Gastrocnemius medialis (tissue), 4 donors: ENCODE data around the gene ROBO1. TPM values are rescaled to one million over a fixed set of nuclear protein-coding genes. Genes with fewer than 3 reads are reported as not detected.
"Not testable (repeated sequence)": the region's sequence is repeated elsewhere in the genome, so short reads cannot be mapped to it uniquely, and the experiment has no call there.

Source experiments
- ATAC-seq, 2 donors: fragments of 150-250 bp; one replicate each; pipeline ENCODE4 v1.9.1; 2016
- DNase-seq, 2 donors: peaks; one replicate each; pipeline ENCODE4 v3.0.0-alpha.2; 2019
- H3K27ac ChIP-seq, 4 donors: fragments of 200-600 bp; sonication (generic); 1 replicate in 1 of 4; 2 replicates in 3 of 4; pipeline ENCODE4 v1.5.1; 2016 to 2018; ENCODE audit warnings: mild to moderate bottlenecking in 2 of 4, moderate library complexity in 1 of 4
- H3K27me3 ChIP-seq, 3 donors: fragments of 200-600 bp; sonication (generic) in 2 of 3; 1 replicate in 1 of 3; 2 replicates in 2 of 3; pipeline versions ENCODE4 v1.5.1 to v1.6.0; 2016 to 2019; ENCODE audit warnings: mild to moderate bottlenecking in 1 of 3, moderate library complexity in 1 of 3
- H3K36me3 ChIP-seq, 2 donors: fragments of 200-600 bp; sonication (generic) in 1 of 2; one replicate each; pipeline ENCODE4 v1.5.1; 2017 to 2018
- H3K4me1 ChIP-seq, 2 donors: fragments of 200-600 bp; sonication (generic) in 1 of 2; one replicate each; pipeline ENCODE4 v1.5.1; 2016 to 2017; ENCODE audit warnings: mild to moderate bottlenecking in 2 of 2
- H3K4me3 ChIP-seq, 4 donors: fragments of 200-600 bp; sonication (generic) in 3 of 4; 1 replicate in 1 of 4; 2 replicates in 3 of 4; pipeline ENCODE4 v1.5.1; 2016 to 2019; ENCODE audit warnings: mild to moderate bottlenecking in 2 of 4
- H3K9me3 ChIP-seq, 3 donors: fragments of 200-600 bp; sonication (generic) in 2 of 3; 1 replicate in 1 of 3; 2 replicates in 2 of 3; pipeline ENCODE4 v1.5.1; 2016 to 2019
- CTCF ChIP-seq, 5 experiments: fragments of 450-650 bp in 3 of 5; fragments of 200-600 bp in 2 of 5; sonication (generic) in 2 of 5; IDR thresholded peaks in 4 of 5; conservative IDR thresholded peaks in 1 of 5; 1 replicate in 4 of 5; 2 replicates in 1 of 5; pipeline ENCODE4 v1.5.1; 2016 to 2019; ENCODE audit warnings: antibody characterized with exemption in 5 of 5, mild to moderate bottlenecking in 3 of 5, moderate library complexity in 3 of 5
- POLR2A ChIP-seq, 2 donors: fragments of 450-650 bp; IDR thresholded peaks; one replicate each; pipeline ENCODE4 v1.6.1; 2017; ENCODE audit warnings: antibody characterized with exemption in 2 of 2, mild to moderate bottlenecking in 2 of 2, moderate library complexity in 2 of 2
- in situ Hi-C, 4 donors: fragments of 200-750 bp; cut with MboI; loops; one replicate each; pipeline versions ENCODE4 v1.15.0 to v1.8.0; 2017; ENCODE audit warnings: low sequenced_read_pairs in 4 of 4
- intact Hi-C: fragments of 100-400 bp; cut with DNase I; formaldehyde crosslinking; loops from one replicate; pipeline ENCODE4 v1.15.1; 2023; ENCODE audit warnings: low total_unique reads
- total RNA-seq, 4 donors: library from RNA; depleted of rRNA; stranded (reverse); fragments of >200 nt; gene quantifications; one replicate each; pipeline versions ENCODE4 v1.1.0 to v1.2.3, GENCODE V29; 2016

The ROBO1 gene
- total RNA-seq, 4 donors from 2014 or later = 4.2 to 16.0 (median 9.5) TPM

- Histone ChIP-seq H3K27ac (no peak overlapping the region), H3K4me1 (no peaks in the 10 kb centered on the region), H3K36me3 (no peaks in the 10 kb centered on the region), H3K4me3 (no peak overlapping the region), H3K27me3 (no peaks in the 10 kb centered on the region), H3K9me3 (no peaks in the 10 kb centered on the region)
- intact Hi-C loops (no loop called here), in situ Hi-C loops (no loop called here)
- no peak for DNase-seq
- no peak for ATAC-seq
- TF ChIP-seq POLR2A (IDR thresholded peaks at IDR 0.05) (no peak), CTCF (IDR thresholded peaks at IDR 0.05 in 4 of 5, conservative IDR thresholded peaks at IDR 0.05 in 1 of 5) (no peak)
Measured at GRCh38 chr3:79506751-79507150, 261.0 kb downstream of the ROBO1 start.

- H3K9me3 ChIP-seq, in situ Hi-C loops, H3K27me3 ChIP-seq, H3K4me1 ChIP-seq, intact Hi-C loops, ATAC-seq, H3K4me3 ChIP-seq, H3K36me3 ChIP-seq, H3K27ac ChIP-seq, DNase-seq: not testable (repeated sequence)
Measured at GRCh38 chr3:79502216-79502681, 265.5 kb downstream of the ROBO1 start.

- in situ Hi-C loops = loop anchor here in 1 of 4 donors (25.0 kb wide), 2 partner anchors 90 to 410 kb away; no protein-coding TSS in a partner anchor
- intact Hi-C loops = no loop called here
- H3K9me3 ChIP-seq = no peaks in the 10 kb centered on the region
- H3K27me3 ChIP-seq = no peaks in the 10 kb centered on the region
- H3K4me3 ChIP-seq = no peak overlapping the region
- no peak for DNase-seq
- no peaks in the 10 kb centered on the region for H3K36me3 ChIP-seq
- TF ChIP-seq CTCF (IDR thresholded peaks at IDR 0.05 in 4 of 5, conservative IDR thresholded peaks at IDR 0.05 in 1 of 5) = peak in 3 of 5 experiments; percentile 22 to 62 (median 57)
- no peak for TF ChIP-seq POLR2A (IDR thresholded peaks at IDR 0.05)
- no peak for ATAC-seq
- H3K4me1 ChIP-seq = no peaks in the 10 kb centered on the region
- no peak overlapping the region for H3K27ac ChIP-seq
Measured at GRCh38 chr3:79497447-79498111, 270.2 kb downstream of the ROBO1 start.

- TF ChIP-seq POLR2A (IDR thresholded peaks at IDR 0.05) = no peak
- TF ChIP-seq CTCF (IDR thresholded peaks at IDR 0.05 in 4 of 5, conservative IDR thresholded peaks at IDR 0.05 in 1 of 5) = no peak
- no peak overlapping the region for H3K4me3 ChIP-seq
- no peak overlapping the region for H3K27ac ChIP-seq
- no peaks in the 10 kb centered on the region for H3K36me3 ChIP-seq
- DNase-seq = no peak
- no peak for ATAC-seq
- intact Hi-C loops (no loop called here), in situ Hi-C loops (loop anchor here in 1 of 4 donors (25.0 kb wide), 2 partner anchors 96 to 404 kb away; no protein-coding TSS in a partner anchor)
- H3K4me1 ChIP-seq = peaks cover 0 to 14% of the 10 kb centered on the region in 2 donors
- H3K27me3 ChIP-seq = no peaks in the 10 kb centered on the region
- no peaks in the 10 kb centered on the region for H3K9me3 ChIP-seq
Measured at GRCh38 chr3:79491029-79491641, 276.7 kb downstream of the ROBO1 start.
